Measurements from ENCODE around the gene GTF3A.

GTF3A gene

GRCh38 chr13:27449081-27449603 lies 24.7 kb downstream of the GTF3A start:
- DNase-seq (ENCODE audit: low read depth in 3 of 3): no peak

GRCh38 chr13:27449936-27450828 lies 25.8 kb downstream of the GTF3A start, which contains the start of gene MTIF3:
Gene MTIF3, minus strand, starts transcription at chr13:27450564. Its CDS starts 10,116 bp downstream, at chr13:27440448.
- peak; percentile 91 to 95 (median 95) for DNase-seq (ENCODE audit: low read depth in 3 of 3)

DNA sequence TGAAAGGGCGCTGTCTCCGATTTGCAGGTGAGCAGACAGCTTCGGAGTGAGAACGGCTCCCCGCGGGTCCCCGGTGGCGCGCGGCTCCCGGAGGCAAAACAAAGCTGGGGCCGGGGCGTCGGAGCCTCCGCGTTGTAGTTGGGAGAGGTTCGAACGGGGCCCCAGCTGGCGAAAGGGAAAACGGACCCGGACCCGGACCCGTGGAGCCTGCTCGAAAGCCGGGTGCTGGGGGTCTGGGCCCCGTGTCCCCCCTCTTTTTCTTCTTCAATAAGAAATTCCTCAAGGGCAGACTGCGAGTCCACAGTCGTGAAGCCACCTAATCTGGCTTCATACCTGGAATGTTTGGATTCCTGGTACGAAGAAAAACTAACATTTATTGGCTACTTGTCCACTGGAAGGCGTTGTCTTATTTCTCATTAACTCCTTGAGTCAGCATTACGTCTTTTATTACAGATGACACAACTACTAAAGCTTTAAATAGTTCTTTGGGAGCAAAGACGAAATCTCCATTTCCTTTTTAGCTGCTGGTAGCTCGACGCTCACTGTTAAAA lies 26.6 kb downstream of the GTF3A start:
- no peak for DNase-seq (ENCODE audit: low read depth in 3 of 3)

DNA sequence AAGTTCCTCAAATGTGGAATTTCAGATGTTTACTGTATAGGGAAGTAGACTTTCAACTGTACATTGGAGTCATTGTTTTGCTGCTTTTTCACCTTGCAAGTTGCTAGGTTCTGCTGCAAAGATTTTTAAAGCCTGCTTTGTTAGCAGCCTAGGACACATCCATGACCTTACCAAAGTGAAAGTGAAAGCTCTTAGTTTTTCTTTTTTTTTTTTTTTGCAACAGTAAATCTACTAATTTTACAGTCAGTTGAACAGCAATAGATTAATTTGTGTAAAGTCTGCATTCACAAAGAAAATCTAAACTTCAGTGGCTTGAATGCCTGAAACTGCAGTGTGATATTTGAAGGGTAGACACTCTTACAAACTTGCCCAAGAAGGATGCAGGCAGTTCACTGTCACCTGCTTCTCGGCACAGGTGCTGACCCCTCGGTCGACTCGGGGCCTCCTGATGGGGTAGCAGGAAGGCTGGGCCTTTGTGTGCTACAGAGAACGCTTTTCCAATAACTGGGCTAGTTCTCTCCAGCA lies 31.0 kb downstream of the GTF3A start:
- DNase-seq (ENCODE audit: low read depth in 3 of 3): no peak

DNA sequence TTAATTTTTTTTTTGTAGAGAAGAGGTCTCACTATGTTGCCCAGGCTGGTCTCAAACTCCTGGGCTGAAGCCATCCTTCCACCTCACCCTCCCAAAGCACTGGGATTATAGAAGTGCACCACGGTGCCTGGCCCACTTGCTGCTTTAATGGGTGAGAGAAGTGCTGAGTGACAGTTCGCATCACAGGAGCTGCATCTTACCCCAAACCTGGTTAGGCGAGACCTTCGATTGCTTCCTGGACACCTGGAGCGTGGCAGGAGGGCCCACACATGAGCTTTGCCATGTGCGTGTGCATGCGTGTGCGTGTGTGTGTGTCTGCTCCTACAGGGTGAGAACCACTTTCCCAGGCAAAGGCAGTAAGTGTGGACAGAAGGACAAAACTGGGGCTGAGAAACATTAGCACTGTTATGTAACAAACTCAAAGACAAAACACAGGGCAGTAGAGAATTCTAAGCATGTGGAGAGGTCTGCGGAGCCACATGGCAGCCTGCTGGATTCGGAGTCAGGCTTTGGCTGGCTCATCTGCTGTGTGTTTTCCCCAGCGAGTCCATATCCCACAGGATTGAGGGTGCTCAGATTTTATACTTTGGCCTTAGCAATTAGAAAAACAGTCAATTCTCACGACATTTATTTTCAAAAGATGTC lies 37.6 kb downstream of the GTF3A start:
- no peak for DNase-seq (ENCODE audit: low read depth in 3 of 3)

- DNase-seq (ENCODE audit: low read depth in 3 of 3): no peak
Observed at GRCh38 chr13:27463500-27463899, 39.1 kb downstream of the GTF3A start.

- DNase-seq (ENCODE audit: low read depth in 3 of 3): no peak
Observed at GRCh38 chr13:27465611-27466010, 41.2 kb downstream of the GTF3A start.

DNA sequence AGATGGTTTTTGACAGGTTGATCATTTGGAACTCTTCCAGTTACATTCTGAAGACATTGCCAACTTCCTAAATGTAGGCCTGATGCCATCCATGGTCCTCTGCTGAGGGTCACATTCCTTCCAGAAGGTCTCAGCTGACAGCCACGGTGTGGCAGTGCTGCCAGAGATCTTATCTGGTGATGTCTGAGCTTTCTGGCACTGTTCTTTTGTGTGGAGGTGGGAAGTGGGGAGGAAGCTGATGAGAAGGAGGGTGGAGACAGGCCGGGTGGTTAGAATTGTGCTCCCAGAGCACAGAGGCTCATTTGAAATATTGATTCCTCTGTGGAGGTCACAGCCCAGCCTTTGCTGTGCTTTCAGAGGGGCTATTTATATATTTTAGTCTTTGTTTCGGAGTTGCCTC lies 42.1 kb downstream of the GTF3A start:
- DNase-seq (ENCODE audit: low read depth in 3 of 3): no peak

DNA sequence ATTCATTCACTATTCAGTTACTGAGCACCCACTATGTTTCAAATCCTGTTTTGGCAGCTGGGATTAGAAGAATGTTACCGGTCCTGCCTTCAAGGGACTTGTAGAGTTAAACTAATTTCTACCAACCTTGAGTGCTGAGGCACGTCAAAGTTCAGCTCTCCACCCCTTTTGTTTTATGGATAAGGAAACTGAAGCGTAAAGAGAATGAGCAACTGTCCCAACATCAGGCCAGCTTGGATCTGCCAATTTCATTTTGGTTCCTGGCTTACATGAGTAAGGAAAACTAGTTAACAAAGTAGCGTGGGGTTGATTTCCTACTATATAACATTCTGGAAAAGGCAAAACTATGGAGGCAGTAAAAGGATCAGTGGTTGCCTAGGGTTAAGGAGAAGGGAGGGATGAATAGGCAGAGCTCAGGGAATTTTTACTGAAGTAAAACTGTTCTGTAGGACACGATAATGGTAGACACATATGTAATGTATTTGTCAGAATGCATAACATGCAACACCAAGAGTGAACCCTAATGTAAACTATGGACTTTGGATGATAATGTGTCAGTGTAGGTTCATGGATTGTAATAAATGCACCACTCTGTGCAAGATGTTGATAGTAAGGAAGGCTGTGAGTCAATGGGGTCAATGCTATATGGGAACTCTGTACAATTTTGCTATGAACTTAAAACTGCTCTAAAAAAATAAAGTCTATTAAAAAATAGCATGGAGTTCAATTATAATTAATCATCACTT lies 45.8 kb downstream of the GTF3A start:
- no peak for DNase-seq (ENCODE audit: low read depth in 3 of 3)

GRCh38 chr13:27472441-27472840 lies 48.0 kb downstream of the GTF3A start:
- DNase-seq (ENCODE audit: low read depth in 3 of 3): no peak

DNA sequence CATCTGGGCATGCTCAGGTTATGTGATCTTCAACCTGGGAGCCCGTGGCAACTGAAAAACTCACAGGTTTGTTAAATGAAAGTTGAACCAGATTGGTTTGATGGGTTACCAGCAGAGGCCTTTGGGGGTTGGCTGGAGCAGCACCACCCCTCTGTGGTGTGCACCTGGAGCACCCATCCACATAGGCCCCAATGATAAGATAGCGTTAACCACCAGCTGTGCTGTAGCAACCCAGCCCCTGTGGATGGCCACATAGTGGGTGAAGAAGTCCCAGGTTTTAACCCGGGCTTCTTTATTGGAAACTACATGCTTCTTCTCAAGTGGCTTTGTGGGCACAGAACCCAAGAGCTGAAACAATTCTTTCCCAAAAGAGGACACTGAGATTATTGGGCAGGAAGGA lies 48.5 kb downstream of the GTF3A start:
- DNase-seq (ENCODE audit: low read depth in 3 of 3): no peak

DNA sequence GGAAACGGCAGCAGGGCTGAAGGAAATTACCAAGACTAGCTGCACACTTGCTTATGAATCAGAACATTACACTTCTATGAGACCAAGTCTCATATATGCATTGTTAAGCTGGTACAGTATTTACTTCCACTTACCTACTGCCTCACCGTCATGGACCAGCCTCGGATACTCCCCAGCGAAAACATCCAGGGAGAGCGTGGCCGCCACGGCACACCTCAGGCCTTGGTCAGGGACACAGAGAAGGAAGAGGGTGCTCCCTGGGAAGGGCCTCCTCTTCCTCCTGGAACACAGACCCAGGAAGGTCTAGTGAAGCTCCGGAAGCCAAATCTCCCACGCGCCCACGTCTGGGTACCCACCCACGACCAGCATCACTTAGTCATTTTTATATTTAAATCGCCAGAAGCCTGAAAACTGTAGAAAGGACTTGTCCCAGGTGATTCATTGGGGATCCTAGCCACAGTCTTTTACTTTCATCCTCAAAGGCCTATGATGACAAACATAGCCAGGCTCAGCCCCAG lies 50.4 kb downstream of the GTF3A start:
- DNase-seq (ENCODE audit: low read depth in 3 of 3): no peak

DNA sequence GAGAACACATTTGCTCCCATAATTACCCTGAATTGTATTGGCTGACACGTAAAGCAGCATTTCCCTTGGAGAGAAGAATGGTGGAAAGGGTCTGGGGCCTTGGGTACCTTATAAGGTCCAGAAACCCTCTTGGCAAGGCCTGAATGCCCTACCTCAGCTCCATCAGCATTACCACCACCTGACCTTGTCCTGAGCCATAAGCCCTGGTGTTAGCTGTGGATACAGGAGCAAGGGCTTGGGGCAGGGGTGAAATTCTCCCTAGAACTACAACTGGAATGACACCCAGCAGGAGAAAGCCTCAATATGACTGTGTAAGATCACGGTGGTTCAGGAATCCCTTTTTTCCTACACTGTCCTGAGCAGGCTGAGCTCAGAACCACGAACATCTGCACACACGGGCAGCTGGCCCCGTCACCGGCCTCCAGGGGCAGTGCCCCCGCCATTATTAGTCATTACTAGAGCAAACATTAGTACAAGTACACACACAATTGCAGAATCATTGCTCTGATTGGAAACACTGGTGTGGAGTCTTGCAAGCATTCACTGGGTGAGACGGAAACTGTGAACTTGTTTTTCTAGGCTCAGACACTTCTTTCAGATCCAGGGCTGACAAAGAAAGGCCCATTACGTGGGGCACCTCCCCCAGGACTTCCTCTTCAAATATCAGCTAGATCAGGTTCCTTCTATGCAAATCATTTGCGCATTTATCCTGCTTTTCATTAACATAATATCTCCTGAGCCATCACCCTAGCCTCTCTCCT lies 52.7 kb downstream of the GTF3A start:
- peak in 1 of 3 donors; percentile 3 for DNase-seq (ENCODE audit: low read depth in 3 of 3)

- peak; percentile 13 to 19 (median 18) for DNase-seq (ENCODE audit: low read depth in 3 of 3)
Observed at GRCh38 chr13:27481766-27482165, 57.3 kb downstream of the GTF3A start.

- DNase-seq (ENCODE audit: low read depth in 3 of 3): no peak
Observed at GRCh38 chr13:27482983-27483382, 58.6 kb downstream of the GTF3A start.

DNA sequence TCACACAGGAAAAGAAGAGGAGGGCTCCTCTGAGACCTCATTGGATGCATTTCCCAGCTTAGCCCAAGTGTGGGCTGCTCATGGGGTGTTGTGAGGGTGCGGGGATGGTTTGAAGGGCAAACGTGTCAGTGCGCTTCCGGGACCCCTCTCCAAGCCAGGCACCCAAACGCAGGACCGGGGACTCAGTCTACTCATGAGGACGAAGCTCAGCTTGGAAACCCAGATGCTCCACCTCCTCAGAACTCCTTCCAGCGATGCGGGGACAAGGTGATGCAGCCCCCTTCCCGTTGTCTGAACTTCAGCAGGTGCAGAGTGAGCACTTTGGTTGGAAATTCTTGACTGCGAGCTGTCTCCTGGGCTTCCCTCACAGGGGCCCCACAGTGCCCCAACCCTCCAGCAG lies 59.0 kb downstream of the GTF3A start:
- DNase-seq (ENCODE audit: low read depth in 3 of 3): no peak

Measured in stimulated activated CD4-positive, alpha-beta T cell treated with anti-CD3 and anti-CD28 coated beads, TNF-alpha, amount 100 ng/mL, for 48 hours (primary cell).